Tibial nerve (tissue), 3 donors: ENCODE measurements around the gene LRCH4.

Source experiments
- CTCF ChIP-seq, 5 experiments: fragments of 200-600 bp in 3 of 5; fragments of 450-650 bp in 2 of 5; sonication (generic) in 3 of 5; IDR thresholded peaks; one replicate each; pipeline ENCODE4 v1.5.1; 2016 to 2019; ENCODE audit warnings: antibody characterized with exemption in 5 of 5, mild to moderate bottlenecking in 3 of 5, moderate library complexity in 2 of 5
- POLR2A ChIP-seq, 2 donors: fragments of 450-650 bp; IDR thresholded peaks; one replicate each; pipeline ENCODE4 v1.6.1; 2017; ENCODE audit warnings: antibody characterized with exemption in 2 of 2, mild to moderate bottlenecking in 2 of 2, moderate library complexity in 2 of 2

GRCh38 chr7:100598425-100598824, 12.5 kb upstream of the LRCH4 start:
- TF ChIP-seq CTCF (IDR thresholded peaks at IDR 0.05), result no peak
- TF ChIP-seq POLR2A (IDR thresholded peaks at IDR 0.05), result no peak
